ACHN (cell line): Measurements from ENCODE around the gene NELL1.

ENCODE experiments used
- DNase-seq: peaks from one replicate; pipeline ENCODE4 v3.0.0-alpha.2; 2015
- in situ Hi-C: cut with HindIII; loops from 2 replicates; pipeline ENCODE4 v1.10.0; 2017; ENCODE audit warnings: low sequenced_read_pairs, low pct_ligation_motif_present, low pct_unique_long_range_greater_than_20kb

Gene NELL1

GRCh38 chr11:20912065-20912821 lies 242.9 kb downstream of the NELL1 start:
- in situ Hi-C loops = no loop called here
- DNase-seq = no peak

GRCh38 chr11:20912922-20913512 lies 243.6 kb downstream of the NELL1 start:
- in situ Hi-C loops = no loop called here
- DNase-seq = no peak

GRCh38 chr11:20917306-20917705 lies 247.9 kb downstream of the NELL1 start:
- in situ Hi-C loops = no loop called here
- no peak for DNase-seq

- in situ Hi-C loops = no loop called here
- no peak for DNase-seq
Observed at GRCh38 chr11:20926799-20927540, 257.6 kb downstream of the NELL1 start.

GRCh38 chr11:20931029-20931428 lies 261.6 kb downstream of the NELL1 start:
- no peak for DNase-seq
- in situ Hi-C loops = no loop called here

- in situ Hi-C loops = no loop called here
Observed at GRCh38 chr11:20933086-20933485, 263.7 kb downstream of the NELL1 start.

GRCh38 chr11:20933958-20934357 lies 264.6 kb downstream of the NELL1 start:
- in situ Hi-C loops = no loop called here
- no peak for DNase-seq

More at GRCh38 chr11:20933086-20933485, 263.7 kb downstream of the NELL1 start:
- no peak for DNase-seq

- in situ Hi-C loops = no loop called here
- DNase-seq = no peak
Observed at GRCh38 chr11:20934516-20934915, 265.1 kb downstream of the NELL1 start.

GRCh38 chr11:20937826-20938225 lies 268.4 kb downstream of the NELL1 start:
- in situ Hi-C loops = no loop called here
- DNase-seq = no peak

GRCh38 chr11:20949585-20949984 lies 280.2 kb downstream of the NELL1 start:
- DNase-seq = no peak
- in situ Hi-C loops = no loop called here

GRCh38 chr11:20962581-20962980 lies 293.2 kb downstream of the NELL1 start:
- in situ Hi-C loops = no loop called here

GRCh38 chr11:20963596-20963995 lies 294.2 kb downstream of the NELL1 start:
- in situ Hi-C loops = no loop called here
- no peak for DNase-seq

More at GRCh38 chr11:20962581-20962980, 293.2 kb downstream of the NELL1 start:
- no peak for DNase-seq

- in situ Hi-C loops = no loop called here
Observed at GRCh38 chr11:20964985-20965384, 295.6 kb downstream of the NELL1 start.

GRCh38 chr11:20966489-20966888 lies 297.1 kb downstream of the NELL1 start:
- DNase-seq = no peak
- in situ Hi-C loops = no loop called here

More at GRCh38 chr11:20964985-20965384, 295.6 kb downstream of the NELL1 start:
- no peak for DNase-seq

- in situ Hi-C loops = no loop called here
- DNase-seq = no peak
Observed at GRCh38 chr11:20973940-20974559, 304.7 kb downstream of the NELL1 start.

- in situ Hi-C loops = no loop called here
- DNase-seq = no peak
Observed at GRCh38 chr11:20980736-20981135, 311.4 kb downstream of the NELL1 start.

GRCh38 chr11:20990447-20990846 lies 321.1 kb downstream of the NELL1 start:
- in situ Hi-C loops = no loop called here
- DNase-seq = no peak

GRCh38 chr11:20991471-20991870 lies 322.1 kb downstream of the NELL1 start:
- in situ Hi-C loops = no loop called here
- DNase-seq = no peak

GRCh38 chr11:21007297-21007696 lies 337.9 kb downstream of the NELL1 start:
- in situ Hi-C loops = no loop called here
- DNase-seq = no peak
